Measurements from ENCODE around the gene TSPAN1.
A peak's percentile ranks its signal among the peaks of the same experiment; 100 is the strongest.

TSPAN1 gene

DNA sequence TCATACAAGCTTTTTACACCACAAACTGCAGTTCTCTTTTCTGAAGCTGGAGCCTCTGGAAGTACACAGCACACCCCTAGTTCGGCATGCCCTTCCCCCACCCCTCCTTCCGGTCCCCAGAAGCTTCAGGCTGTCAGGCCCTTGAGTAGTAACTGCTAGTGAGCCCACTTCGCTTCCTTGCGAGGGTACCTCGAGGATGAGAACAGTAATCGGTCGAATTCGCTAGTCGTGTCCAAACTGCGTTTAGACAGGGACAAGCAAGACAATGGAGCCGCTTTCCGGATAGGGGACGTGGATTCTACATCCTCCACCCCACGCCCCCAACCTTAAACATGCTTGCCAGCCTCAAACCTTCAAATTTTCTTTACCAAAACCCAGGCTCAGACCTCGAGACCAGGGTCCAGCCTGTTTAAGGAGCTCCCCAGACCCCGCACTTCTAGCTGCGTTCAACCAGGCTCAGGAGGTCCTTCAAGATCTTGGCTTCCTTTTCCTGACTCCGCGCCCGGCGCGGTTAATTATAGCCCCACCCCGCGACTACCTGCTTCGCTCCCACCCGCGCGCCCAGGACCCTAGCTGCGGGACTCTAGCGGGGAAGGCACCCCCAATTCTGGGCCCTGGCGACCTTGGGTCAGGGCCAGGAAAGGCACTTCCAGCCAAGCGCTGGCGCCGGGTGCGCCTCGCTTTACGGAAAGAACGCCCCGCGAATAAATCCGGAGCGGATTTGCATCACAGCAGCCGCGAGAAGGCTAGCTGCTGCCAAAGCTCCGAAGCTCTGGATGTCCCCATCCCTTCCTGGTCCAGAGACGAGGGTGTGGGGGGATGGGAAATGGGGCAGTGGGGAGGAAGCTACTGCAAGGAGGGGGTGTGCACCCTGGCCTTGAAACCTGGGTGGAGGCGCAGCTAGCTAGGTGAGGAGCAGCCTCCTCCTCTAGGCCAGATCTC, 8.1 kb upstream of the TSPAN1 start:
- DNase-seq, result no peak

DNA sequence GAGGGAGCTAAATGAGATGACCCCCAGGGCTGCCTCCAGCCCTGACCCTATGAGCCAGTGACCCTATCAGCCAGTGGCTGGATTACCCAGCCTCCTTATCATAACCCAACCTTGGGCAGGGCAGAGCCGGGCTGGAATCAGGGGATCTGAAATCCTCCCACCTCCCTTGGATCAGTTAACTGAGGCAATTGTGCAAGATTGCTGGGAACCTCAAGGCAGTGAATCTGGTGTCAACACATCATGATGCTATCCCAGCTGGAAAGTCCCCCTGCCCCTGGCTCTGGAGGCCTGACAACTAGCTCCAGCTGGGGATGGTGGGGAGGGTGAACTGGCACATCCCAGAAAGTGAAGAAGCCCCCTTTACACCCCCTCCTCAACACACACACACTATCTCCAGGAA, 6.4 kb upstream of the TSPAN1 start:
- DNase-seq, result no peak

DNA sequence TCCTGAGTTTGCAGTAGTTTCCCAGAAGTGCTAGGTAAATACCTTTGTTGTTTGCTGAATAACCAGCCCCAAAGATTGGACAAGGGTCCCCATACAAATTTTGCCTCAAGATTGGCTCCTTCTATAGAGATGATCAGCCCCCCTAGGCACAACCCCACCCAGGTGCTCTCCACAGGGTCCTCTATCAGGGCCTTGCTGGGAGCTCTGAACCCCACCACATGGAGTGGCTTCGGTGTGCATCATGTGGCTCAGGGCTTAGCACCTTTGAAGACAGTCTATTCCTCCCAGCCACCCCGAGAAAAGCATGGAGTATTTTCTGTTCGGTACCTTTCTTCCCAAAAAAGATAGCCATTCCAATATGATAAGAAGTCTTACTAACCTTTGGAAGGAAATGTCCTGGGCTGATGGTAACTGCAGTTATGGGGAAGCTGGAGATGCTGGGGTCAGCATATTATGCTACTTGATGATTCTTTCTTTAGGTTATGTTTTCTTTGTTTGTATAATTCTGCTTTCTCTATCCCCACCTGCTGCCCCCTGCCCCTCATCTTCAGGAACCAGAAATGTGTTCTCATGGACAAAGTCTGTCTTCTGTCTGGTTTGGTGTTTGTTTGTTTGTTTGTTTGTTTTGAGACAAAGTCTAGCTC, 5.0 kb upstream of the TSPAN1 start:
- no peak for DNase-seq

DNA sequence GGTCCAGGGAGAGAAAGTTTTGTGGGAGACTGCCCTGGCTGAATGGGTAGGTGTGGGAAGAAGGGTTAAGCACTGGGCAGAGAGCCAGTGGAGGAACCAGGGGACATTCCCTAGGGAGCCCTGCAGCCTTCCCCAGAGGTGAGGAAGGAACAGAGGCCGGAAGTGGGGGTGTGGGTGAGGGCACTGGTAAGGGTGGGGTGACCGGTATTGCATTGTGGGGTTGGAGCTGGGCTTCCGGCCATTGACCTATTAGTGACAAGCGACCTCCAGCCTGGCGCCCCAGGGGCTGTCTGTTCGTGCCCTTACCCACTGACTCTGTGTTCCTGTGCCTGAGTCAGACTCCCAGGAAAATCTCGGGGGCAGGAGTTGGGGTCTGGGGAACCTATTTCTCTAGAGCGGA, 3.5 kb upstream of the TSPAN1 start:
- DNase-seq, result no peak

DNA sequence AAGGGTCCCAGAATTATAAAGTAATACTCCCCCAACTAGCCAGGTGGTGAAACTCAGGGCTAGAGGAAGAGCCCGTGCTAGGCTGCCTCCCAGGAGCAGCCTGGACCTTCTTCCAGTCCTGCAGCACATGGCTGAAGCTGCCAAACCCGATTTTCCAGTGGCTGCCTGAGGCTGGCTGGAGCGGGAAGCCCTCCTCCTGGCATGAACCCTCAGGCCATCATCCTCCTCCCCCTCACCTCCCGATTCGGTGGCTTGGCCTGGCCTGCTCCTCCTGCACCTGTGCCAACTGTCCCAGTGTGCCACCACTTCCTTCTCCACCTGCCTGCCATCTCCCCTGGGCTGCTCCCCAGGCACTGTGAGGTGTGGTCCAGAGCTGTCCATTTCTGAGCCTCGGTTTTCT, 3.0 kb upstream of the TSPAN1 start:
- DNase-seq, result no peak

DNA sequence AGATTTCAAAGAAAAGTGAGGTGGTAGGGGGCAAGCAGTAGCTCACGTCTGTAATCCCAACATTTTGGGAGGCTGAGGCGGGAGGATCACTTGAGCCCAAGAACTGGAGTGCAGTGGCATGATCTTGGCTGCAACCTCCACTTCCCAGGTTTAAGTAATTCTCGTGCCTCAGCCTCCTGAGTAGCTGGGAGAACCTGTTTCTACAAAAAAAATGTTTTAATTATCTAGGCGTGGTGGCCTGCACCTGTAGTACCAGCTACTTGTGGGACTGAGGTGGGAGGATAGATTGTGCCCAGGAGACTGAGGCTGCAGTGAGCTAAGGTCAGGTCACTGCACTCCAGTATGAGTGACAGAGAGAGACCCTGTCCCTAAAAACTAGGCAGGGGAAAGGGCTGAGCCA, 2.6 kb upstream of the TSPAN1 start:
- no peak for DNase-seq

DNA sequence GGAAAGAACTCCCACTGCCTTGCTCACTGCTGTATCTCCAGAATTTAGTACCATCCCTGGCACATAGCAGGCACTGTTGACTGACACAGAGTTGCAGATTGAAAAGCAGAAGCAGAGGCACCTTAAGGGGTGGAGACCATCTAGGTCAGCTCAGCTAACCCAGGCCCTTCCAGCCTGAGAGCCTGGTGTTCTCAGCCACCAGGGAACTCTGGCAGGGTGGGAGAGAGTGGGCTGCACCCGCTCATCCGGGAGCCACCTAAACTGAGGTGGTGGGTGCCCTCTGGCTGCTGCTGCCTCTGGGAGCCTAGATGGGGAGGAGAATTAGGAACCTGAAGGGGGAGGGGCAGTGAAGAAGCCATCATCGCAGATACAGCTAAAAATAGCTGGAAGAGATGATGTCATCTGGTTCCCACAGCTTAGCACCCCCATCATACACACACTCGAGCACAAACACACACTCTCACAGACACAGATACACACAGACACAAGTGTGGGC, 1.5 kb upstream of the TSPAN1 start:
- peak; percentile 31 for DNase-seq

DNA sequence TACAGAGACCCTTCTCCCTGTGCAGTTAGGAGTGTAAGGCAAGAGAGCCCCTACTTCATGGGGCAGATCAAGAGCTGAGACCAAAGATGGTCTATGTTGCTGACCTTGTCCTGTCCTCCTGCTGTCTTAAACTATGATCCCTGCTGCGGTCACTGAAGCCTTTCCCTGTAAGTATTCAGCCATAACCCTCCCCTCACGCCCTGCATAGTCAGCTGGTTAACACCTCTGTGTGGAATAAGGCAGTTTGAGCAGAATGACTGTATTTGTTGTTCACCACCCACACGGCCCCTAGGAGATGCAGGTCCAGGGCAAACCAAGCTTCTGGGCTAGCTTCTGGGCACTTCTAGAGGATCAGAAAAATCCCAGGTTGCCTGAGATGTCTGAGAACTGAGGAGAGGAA, 356 bp downstream of the TSPAN1 start:
- DNase-seq, result no peak

DNA sequence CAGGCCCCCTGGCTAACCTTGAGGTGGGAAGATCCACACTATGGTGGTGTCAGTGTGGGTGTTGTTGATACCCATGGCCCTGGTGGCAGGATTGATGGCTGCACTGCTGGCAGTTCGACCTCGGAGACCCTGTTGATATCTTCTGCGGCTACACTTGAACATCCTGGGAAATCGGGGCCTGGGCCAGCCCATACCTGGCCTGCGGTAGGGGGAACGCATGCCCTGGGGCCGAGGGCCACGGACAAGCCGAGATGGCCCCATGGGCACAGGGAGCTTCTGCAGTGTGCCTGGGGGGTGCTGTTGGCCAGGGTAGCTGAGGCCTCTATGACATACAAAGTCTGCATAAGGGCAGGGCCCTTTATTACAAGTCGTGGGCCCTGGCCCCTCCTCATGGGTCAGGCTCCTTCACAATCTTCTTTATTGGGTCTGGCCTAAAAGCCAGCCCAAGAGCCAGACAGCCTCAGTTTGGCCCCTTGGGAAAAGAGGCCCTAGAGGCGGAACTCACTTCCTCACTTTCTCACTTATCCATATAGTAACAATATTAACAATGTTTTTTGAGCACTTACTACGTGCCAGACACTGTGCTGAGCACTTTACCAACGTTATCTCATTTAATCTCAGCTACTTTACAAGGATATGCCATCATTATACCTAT, 1.5 kb downstream of the TSPAN1 start, which contains the start of gene P3R3URF:
Gene P3R3URF (minus strand): TSS at position 278 of the 655 bp plus-strand sequence. CDS start 17 bp downstream, at position 261.
- DNase-seq, result no peak

DNA sequence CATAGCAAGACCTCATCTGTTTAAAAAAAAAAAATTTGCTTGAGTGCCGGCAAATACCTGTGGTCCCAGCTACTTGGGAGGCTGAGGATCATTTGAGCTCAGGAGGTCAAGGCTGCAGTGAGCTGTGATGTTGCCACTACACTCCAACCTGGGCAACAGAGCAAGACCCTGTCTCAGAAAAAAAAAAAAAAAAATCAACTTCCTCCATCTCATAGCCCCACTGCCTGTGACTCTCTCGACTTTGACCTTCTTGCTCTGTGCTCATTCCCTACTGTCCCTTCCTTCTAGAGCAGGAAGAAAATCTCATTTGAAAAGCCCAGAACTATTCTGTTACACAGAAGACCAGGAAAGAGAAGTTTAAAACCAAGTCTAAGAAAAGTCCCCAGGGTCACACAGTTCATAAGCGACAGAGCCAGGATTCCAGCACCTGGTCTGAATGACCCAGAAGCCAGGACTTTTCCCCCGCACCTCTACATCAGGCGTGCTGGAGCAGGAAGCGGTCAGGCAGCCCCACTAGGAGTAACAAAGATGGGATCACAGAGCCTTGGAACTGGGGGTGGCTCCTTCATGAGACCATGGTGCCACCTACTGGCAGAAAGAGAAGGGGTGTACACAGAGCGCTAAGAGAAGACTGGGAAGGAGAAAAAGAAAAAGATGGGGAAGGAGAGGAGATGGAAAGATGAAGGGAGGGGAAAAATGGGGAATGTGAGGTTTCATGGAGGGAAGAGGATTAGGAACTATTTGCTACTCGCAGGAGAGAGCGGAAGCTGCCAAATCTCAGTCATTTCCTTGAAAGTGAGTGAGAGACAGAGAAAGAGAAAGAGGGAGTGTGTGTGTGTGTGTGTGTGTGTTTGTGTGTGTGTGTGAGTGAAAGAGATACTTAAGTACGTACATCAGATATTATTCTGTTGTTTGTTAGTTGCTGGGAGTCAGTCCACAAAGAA, 4.5 kb downstream of the TSPAN1 start:
- peak; percentile 92 for DNase-seq

DNA sequence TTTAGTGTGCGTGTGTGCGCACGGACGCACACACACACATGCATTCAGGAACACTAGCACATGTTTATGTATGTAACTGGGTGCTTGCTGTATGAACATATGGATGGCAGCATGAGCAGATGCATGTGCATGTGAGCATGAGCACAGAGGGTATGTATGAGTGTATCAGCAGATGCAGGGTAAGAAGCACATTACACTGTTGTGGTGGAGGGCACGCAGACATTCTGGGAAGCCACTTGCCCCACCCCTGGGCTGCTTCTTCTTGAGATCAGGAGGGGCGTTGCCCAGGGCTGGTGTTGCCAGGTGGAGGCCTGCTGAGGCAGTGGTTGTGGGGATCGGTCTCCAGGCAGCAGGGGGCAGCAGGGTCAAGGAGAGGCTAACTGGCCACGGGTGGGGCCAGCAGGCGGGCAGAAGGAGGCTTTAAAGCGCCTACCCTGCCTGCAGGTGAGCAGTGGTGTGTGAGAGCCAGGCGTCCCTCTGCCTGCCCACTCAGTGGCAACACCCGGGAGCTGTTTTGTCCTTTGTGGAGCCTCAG, 5.3 kb downstream of the TSPAN1 start:
- DNase-seq, result peak; percentile 94

DNA sequence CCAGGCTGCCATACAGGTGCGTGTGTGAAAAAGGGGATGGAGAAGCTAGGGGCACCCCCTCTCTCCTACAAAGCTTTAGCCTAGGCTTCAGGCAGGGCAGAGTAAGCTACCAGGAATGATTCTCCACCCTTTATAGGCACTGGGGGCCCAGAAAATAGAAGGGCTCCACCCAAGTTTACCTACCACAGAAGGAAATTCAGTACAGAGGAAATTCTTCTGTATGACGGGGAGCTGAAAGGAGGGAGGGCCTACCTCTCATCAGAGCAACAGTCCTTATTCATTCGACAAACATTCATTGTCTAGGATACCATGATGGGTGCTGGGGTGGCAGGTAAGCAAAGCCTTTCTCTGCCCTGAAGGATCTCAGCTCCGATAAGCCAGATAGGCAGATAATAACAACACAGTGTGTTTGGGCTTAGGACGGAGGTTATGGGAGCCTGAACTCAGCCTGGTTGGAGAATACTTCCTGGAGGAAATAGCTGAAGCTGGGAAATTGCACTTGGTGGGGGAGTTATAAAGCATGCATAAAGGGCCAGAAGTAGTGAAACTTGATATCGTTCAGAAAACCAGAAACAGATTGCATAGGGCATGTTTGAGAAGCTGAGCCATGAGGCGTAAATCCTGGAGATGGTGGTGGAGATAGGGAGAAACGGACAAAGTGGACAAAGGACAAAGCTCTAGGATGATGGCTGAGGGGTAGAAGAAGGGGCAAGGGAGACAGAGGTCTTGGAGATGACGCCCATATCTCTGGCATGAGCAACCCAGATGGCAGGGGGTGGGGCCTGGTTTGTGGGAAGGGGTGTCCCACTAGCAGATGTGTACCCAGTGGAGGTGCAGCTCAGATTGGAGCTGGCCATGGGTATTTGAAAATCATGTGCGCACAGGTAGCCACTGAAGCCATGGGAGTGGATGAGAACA, 6.7 kb downstream of the TSPAN1 start:
- DNase-seq, result peak; percentile 87

DNA sequence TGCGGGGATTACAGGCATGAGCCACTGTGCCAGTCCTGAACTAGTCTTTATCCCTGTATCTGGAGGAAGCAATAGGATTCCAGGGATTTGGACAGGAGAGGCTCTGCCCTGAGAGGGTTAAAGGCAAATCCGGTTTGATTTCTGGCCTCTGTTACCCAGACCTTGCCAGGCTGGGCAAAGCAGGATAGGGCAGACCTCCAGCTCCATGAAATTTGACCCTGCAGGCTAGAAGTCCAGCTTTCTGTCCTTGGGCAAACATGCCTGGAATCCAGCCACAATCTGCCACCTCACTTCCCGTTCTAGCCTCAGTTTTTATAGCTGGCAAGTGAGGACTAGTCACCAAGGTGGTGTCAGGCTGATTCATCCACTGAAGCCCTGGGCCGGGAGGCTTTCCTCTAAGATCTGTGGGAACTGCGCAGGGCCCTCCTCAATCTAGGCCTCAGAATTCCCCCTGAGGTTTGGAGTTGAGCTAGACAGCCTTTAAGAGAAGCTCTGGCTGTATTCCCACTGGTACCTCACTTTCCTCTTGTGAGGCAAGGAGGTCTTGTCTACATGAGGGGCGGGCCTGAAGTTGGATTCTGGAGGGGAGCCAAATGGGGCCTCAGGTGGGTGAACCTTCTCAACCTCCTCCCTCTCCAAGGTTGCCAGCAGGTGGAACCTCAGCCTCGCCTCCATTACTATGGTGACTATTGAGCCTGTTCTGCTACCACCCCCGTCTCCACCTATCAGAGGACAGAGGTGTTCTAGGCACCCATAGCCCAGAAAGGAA, 8.4 kb downstream of the TSPAN1 start:
- peak; percentile 85 for DNase-seq

DNA sequence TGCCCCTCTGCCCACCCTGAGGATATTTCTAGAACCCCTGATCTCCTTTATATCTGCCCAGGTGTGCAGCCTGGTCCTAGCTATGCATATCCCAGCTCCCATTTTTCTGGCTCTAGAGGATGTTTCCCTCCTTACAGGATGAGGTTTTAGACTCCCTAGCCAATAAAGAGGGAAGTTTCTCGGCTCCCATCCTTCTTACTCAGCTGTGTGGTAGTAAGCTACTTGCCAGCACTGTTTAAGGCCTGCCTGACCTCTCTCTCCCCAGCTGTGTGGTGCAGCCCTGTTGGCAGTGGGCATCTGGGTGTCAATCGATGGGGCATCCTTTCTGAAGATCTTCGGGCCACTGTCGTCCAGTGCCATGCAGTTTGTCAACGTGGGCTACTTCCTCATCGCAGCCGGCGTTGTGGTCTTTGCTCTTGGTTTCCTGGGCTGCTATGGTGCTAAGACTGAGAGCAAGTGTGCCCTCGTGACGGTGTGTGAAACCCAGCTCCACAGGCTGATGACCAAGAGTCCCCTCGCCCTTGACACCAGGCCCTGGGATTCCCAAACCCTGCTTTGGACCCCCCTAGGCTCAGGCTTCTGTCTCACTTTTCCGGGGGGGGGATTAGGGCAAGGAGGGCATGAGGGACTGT, 9.2 kb downstream of the TSPAN1 start:
- DNase-seq, result no peak

DNA sequence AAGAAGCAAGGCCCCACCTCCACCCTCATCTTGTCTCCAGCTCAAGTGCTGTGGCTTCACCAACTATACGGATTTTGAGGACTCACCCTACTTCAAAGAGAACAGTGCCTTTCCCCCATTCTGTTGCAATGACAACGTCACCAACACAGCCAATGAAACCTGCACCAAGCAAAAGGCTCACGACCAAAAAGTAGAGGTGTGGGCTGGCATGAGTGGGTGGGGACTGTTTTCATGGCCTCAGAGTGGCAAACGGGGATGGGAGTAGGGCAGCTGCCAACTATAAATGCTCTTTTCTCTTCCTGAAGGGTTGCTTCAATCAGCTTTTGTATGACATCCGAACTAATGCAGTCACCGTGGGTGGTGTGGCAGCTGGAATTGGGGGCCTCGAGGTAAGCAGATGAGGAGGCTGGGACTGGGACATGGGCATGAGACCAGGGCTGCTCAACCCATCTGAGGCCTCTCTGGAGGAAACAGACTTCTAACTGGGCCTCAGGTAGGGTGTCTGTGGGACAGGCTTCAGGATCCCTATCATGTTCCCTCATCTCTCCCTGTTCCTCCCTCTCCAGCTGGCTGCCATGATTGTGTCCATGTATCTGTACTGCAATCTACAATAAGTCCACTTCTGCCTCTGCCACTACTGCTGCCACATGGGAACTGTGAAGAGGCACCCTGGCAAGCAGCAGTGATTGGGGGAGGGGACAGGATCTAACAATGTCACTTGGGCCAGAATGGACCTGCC, 10.2 kb downstream of the TSPAN1 start:
- DNase-seq, result no peak

DNA sequence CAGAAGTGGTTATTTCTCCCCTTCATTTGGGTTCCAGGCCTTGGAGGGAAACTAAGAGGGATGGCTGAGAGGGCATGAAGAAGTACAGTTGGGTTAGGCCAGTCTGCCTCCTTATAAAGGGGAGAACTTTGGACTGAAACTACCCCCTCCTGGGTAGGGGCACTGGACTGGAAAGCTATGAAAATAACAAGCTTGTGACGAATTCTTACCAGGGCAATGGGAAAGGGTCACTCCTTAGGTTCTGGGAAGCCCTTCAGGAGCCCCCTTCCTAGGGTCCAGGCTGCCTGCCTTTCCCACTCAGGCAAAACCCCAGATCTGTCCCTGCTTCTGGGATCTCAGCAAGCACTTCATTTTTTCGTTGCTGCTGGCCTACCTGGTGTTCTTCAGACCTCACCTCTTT, 11.2 kb downstream of the TSPAN1 start:
- no peak for DNase-seq

DNA sequence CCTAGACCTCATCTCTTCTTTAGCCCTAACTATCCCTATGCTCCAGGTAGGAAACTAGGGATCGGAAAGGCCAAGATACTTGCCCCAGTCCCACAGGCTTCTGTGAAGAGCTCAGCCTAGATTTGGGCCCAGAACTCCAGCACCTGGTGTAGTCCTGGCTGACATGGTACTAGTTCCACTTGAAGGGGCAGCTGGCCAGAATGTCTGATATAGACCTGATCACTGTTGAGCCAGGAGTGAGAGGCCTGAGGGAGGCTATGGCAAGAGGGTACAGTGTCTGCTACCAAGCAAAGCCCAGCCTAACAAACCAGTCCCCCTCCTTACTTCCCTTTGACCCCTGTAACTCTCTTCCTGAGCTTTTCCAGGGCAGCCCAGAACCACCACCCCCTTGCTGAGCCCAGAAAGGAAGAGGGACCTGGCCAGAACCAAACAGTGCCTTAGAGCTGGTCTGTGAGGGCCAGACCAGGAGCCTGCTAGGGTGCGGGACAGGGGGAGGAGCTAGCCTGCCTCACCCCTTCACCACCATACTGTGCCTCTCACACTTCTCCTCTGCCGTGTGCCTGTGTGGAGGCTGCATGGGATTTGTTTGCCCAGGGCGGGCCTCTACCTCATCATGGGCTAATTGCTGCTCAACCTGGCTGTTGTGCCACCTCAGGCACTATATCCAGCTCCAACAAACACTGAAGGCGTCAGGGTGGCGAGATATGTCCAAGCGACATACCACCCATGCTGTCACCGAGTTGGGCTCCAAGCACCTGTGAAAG, 12.4 kb downstream of the TSPAN1 start:
- no peak for DNase-seq

Data from NCI-H2171 treated with DMSO at 0.1 percent for 48 hours (cell line).